Thymus (tissue), 11 donors: ENCODE measurements around the gene OR9I1. TPM values are rescaled to one million over a fixed set of nuclear protein-coding genes. Genes with fewer than 3 reads are reported as not detected.

ENCODE experiments used
- DNase-seq, 9 donors: peaks; one replicate each; pipeline ENCODE4 v3.0.0-alpha.2; 2013; ENCODE audit warnings: low spot score in 9 of 9, low read depth in 6 of 9, missing footprints in 1 of 9
- H3K27ac ChIP-seq, 2 donors: one replicate each; pipeline ENCODE4 v1.5.1; 2013; ENCODE audit warnings: control low read depth in 1 of 2, low read depth in 1 of 2, low read length in 1 of 2, mild to moderate bottlenecking in 1 of 2, moderate library complexity in 1 of 2
- H3K27me3 ChIP-seq, 2 donors: one replicate each; pipeline ENCODE4 v1.5.1; 2013; ENCODE audit warnings: low read length in 1 of 2; ENCODE audit not compliant: control insufficient read depth in 2 of 2, insufficient read depth in 1 of 2
- H3K36me3 ChIP-seq, 2 donors: one replicate each; pipeline ENCODE4 v1.5.1; 2013; ENCODE audit warnings: low read length in 1 of 2, mild to moderate bottlenecking in 1 of 2, moderate library complexity in 1 of 2; ENCODE audit not compliant: control insufficient read depth in 2 of 2, insufficient read depth in 2 of 2
- H3K4me1 ChIP-seq, 2 donors: one replicate each; pipeline ENCODE4 v1.5.1; 2013; ENCODE audit warnings: low read length in 2 of 2; ENCODE audit not compliant: control insufficient read depth in 2 of 2, insufficient read depth in 2 of 2
- H3K4me3 ChIP-seq, 2 donors: one replicate each; pipeline ENCODE4 v1.5.1; 2013; ENCODE audit warnings: low read length in 2 of 2, control low read depth in 1 of 2, mild to moderate bottlenecking in 1 of 2
- H3K9me3 ChIP-seq, 2 donors: one replicate each; pipeline ENCODE4 v1.5.1; 2013; ENCODE audit warnings: low read length in 1 of 2, mild to moderate bottlenecking in 1 of 2; ENCODE audit not compliant: control insufficient read depth in 2 of 2, insufficient read depth in 1 of 2
- WGBS: extraction: QIAGEN DNeasy Blood & Tissue Kit; methylation state at CpG from one replicate; pipeline ENCODE4 v1.1.7; 2013; 5-methylcytosine and 5-hydroxymethylcytosine counted together
- polyA plus RNA-seq: library from polyadenylated mRNA; stranded (reverse); fragments of 200-250 nt; gene quantifications from one replicate; pipeline ENCODE4 v1.2.3, GENCODE V29; 2013
- total RNA-seq: library from RNA; stranded (reverse); fragments of 120-200 nt; gene quantifications from one replicate; pipeline ENCODE4 v1.2.4, GENCODE V29; 2013
- donor health status: healthy.

OR9I1 gene
- total and polyA plus RNA-seq, 2 donors, result not detected

- Histone ChIP-seq H3K9me3 (no peaks in the 10 kb centered on the region), H3K27ac (no peak overlapping the region), H3K27me3 (no peaks in the 10 kb centered on the region), H3K4me1 (no peaks in the 10 kb centered on the region), H3K4me3 (no peak overlapping the region), H3K36me3 (no peaks in the 10 kb centered on the region)
- DNase-seq, result no peak
Measured at GRCh38 chr11:58127350-58127749, 2.0 kb upstream of the OR9I1 start.

- Histone ChIP-seq H3K4me3 (no peak overlapping the region), H3K36me3 (no peaks in the 10 kb centered on the region), H3K4me1 (no peaks in the 10 kb centered on the region), H3K27me3 (no peaks in the 10 kb centered on the region), H3K9me3 (no peaks in the 10 kb centered on the region), H3K27ac (no peak overlapping the region)
- 82% methylated on average over 1 of the region's 1 CpG for WGBS
- DNase-seq, result no peak
Measured at GRCh38 chr11:58121096-58121495, 4.2 kb downstream of the OR9I1 start.

DNA sequence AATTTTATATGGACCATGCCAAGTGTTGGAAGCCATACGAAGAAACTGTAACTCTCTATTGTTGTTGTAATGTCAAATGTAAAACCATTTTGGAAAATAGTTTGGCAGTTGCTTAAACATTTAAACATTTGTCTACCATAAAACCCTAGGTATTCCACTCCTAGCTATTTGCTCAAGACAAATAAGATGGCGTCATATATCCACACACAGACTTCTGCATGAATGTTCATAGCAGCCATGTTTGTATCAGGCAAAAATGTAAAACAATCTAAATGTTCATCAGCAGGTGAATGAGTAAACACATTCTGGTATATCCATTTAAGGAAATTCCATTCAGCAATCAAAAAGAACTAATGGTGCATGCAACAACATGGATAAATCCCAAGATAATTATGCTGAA, 27.9 kb downstream of the OR9I1 start:
- WGBS, result 96% methylated on average over 2 of the region's 2 CpGs
- no peak overlapping the region for H3K4me3 ChIP-seq
- DNase-seq, result no peak
- no peaks in the 10 kb centered on the region for H3K4me1 ChIP-seq
- H3K36me3 ChIP-seq, result no peaks in the 10 kb centered on the region
- no peaks in the 10 kb centered on the region for H3K9me3 ChIP-seq
- H3K27ac ChIP-seq, result no peak overlapping the region
- no peaks in the 10 kb centered on the region for H3K27me3 ChIP-seq

- H3K27me3 ChIP-seq, result no peaks in the 10 kb centered on the region
- no peaks in the 10 kb centered on the region for H3K9me3 ChIP-seq
- no peak for DNase-seq
- no peaks in the 10 kb centered on the region for H3K36me3 ChIP-seq
- whole genome bisulfite sequencing, result 79% methylated on average over 2 of the region's 2 CpGs
- no peak overlapping the region for H3K4me3 ChIP-seq
- no peak overlapping the region for H3K27ac ChIP-seq
- H3K4me1 ChIP-seq, result no peaks in the 10 kb centered on the region
Measured at GRCh38 chr11:58086528-58086927, 38.8 kb downstream of the OR9I1 start.

- no peaks in the 10 kb centered on the region for H3K27me3 ChIP-seq
- H3K4me1 ChIP-seq, result no peaks in the 10 kb centered on the region
- no peaks in the 10 kb centered on the region for H3K9me3 ChIP-seq
- 45% methylated on average over 2 of the region's 2 CpGs for WGBS
- DNase-seq, result no peak
- H3K36me3 ChIP-seq, result no peaks in the 10 kb centered on the region
- H3K27ac ChIP-seq, result no peak overlapping the region
- no peak overlapping the region for H3K4me3 ChIP-seq
Measured at GRCh38 chr11:58075781-58076180, 49.5 kb downstream of the OR9I1 start.

- H3K27ac ChIP-seq, result no peak overlapping the region
- H3K4me1 ChIP-seq, result no peaks in the 10 kb centered on the region
- 88% methylated on average over 1 of the region's 1 CpG for WGBS
- no peaks in the 10 kb centered on the region for H3K27me3 ChIP-seq
- no peak for DNase-seq
- H3K4me3 ChIP-seq, result no peak overlapping the region
- no peaks in the 10 kb centered on the region for H3K36me3 ChIP-seq
- H3K9me3 ChIP-seq, result no peaks in the 10 kb centered on the region
Measured at GRCh38 chr11:58070585-58070984, 54.7 kb downstream of the OR9I1 start.

DNA sequence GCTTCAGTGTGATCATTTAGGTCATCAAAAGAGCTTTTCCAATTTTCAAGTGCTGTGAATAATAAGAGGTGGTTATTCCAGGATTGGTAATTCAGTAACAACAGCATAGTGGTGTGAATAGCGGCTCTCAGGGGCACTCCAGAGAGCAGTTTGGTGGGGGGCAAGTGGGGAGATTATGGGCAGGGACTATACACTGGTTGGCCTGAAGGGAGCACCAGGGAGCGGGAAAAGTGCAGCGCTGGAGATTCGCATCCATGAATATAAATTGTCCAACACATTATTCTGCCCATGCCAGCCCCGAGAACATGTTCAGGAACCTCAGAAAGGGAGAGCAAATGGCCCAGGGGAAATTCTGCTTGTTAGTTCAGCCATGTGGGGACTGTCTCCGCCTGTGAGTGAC, 56.7 kb downstream of the OR9I1 start:
- 97% methylated on average over 6 of the region's 6 CpGs for WGBS

DNA sequence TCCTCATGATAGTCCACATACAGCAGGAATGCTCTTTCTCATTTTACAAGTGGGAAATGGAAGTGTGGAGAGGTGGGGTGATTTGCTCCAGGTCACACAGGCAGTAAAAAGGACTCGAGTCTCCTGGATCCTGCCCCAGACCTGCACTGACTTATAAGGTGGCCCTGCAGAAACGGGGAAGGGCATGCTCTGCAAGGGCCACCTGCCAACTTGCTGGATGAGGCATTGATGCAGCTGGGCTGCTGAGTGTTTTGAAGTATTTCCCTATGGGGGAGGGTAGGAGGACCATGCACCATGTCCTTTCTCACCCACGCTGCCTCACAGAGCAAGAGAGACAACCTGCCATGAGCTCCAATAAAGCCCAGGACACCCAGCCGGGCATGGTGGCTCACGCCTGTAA, 57.6 kb downstream of the OR9I1 start:
- Histone ChIP-seq H3K9me3 (no peaks in the 10 kb centered on the region), H3K36me3 (no peaks in the 10 kb centered on the region), H3K4me1 (no peaks in the 10 kb centered on the region), H3K4me3 (no peak overlapping the region), H3K27me3 (no peaks in the 10 kb centered on the region), H3K27ac (no peak overlapping the region)
- 87% methylated on average over 5 of the region's 5 CpGs for WGBS
- no peak for DNase-seq

More for the DNA sequence above, 56.7 kb downstream of the OR9I1 start:
- Histone ChIP-seq H3K27me3 (no peaks in the 10 kb centered on the region), H3K4me3 (no peak overlapping the region), H3K36me3 (no peaks in the 10 kb centered on the region), H3K27ac (no peak overlapping the region), H3K9me3 (no peaks in the 10 kb centered on the region), H3K4me1 (no peaks in the 10 kb centered on the region)
- no peak for DNase-seq
